Coronary artery (tissue), 2 donors: ENCODE measurements around the gene TFAP2D.

ENCODE experiments used
- DNase-seq: peaks from one replicate; pipeline ENCODE4 v3.0.0-alpha.2; 2017; ENCODE audit warnings: low spot score
- H3K27ac ChIP-seq, 2 donors: fragments of 200-600 bp; sonication (generic); one replicate each; pipeline ENCODE4 v1.5.1; 2016 to 2019
- H3K4me3 ChIP-seq: fragments of 200-600 bp; sonication (generic); 2 replicates; pipeline ENCODE4 v1.5.1; 2016; ENCODE audit warnings: mild to moderate bottlenecking, moderate library complexity
- TF ChIP-seq, protein P1 (sequence below): fragments of 200-600 bp; sonication (generic); IDR thresholded peaks from one replicate; pipeline ENCODE4 v1.5.1; 2019; ENCODE audit warnings: antibody characterized with exemption

The TFAP2D gene

DNA sequence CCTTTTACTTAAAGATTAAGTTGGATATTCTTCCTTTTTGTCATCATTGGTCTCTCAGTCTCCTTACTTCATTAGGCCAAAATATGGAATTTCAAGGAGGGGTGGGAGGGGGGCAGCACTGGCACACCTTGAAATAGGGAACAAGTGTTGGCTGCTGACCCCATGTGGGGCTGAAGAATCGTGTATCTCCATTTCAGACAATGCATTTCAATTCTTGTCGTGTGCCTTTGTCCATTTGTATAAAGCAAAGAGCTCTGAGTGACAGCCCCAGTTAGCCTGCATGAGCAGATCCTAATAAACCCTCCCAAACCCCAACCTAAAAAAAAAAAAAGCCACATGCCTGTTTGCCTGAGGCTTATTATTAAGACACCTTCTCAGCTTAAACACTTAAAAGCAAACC lies 1.0 kb upstream of the TFAP2D start:
- TF ChIP-seq, protein P1, sequence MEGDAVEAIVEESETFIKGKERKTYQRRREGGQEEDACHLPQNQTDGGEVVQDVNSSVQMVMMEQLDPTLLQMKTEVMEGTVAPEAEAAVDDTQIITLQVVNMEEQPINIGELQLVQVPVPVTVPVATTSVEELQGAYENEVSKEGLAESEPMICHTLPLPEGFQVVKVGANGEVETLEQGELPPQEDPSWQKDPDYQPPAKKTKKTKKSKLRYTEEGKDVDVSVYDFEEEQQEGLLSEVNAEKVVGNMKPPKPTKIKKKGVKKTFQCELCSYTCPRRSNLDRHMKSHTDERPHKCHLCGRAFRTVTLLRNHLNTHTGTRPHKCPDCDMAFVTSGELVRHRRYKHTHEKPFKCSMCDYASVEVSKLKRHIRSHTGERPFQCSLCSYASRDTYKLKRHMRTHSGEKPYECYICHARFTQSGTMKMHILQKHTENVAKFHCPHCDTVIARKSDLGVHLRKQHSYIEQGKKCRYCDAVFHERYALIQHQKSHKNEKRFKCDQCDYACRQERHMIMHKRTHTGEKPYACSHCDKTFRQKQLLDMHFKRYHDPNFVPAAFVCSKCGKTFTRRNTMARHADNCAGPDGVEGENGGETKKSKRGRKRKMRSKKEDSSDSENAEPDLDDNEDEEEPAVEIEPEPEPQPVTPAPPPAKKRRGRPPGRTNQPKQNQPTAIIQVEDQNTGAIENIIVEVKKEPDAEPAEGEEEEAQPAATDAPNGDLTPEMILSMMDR, result no peak
- H3K27ac ChIP-seq, result no peak overlapping the region
- no peak for DNase-seq
- no peak overlapping the region for H3K4me3 ChIP-seq

DNA sequence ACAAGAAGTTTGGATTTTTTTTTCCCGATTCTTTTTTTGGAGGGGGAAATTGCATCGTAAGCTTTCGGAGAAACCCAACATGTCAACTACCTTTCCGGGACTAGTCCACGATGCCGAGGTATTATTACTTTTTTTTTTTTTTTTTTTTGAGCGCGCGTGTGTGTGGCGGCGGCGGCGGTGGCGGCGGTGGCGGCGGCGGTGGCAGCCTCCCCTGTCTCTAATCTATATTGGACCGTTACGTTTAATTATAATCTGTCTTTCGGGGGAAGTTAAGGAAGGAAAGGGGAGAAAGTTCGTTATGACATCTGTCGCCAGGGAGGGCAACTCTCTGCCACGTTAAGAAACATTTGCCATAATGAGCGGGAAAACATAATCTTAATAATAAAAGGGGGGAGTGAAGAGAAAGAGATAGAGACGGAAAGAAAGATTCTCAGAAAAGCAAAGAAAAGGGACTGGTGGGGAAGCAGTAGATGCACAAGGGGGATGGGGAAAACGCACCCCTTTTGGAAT lies 706 bp downstream of the TFAP2D start:
- DNase-seq, result no peak
- TF ChIP-seq, protein P1, result no peak
- H3K27ac ChIP-seq, result no peak overlapping the region
- H3K4me3 ChIP-seq, result no peak overlapping the region

DNA sequence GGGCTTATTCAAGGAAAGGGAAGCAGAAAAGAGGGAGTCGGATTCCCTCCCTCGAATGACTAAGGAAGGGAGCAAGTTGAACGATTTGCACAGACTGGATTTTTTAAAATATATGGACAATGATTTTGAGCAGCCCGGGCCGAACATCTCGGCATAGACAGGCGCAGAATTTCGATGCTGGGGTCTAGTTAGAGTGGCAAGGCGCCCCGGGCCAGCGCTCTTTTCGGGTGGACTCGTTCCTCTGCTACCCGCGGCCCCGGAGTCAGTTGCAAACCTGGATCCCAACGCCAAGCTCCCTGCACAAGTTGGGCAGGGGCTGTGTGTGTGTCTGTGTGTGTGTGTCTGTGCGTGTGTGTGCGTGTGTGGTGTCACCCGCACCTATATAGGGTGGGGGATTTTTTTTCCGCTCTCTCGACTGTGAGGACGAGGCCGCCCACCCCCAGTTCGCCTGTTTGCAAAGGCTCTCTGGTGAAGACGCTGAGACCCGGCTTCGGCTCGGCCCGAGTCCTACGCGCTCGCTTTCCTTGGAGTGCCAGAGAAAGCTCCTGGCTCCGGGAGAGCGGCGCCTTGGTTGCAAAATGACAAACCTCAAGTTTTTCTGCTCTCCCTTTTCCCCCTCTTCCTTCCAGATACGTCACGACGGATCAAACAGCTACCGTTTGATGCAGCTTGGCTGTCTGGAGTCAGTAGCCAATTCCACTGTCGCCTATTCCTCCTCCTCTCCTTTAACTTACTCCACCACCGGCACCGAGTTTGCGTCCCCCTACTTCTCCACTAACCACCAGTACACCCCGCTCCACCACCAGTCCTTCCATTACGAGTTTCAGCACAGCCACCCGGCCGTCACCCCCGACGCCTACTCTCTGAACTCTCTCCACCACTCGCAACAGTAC lies 1.4 kb downstream of the TFAP2D start:
- no peak for DNase-seq
- H3K4me3 ChIP-seq, result no peak overlapping the region
- TF ChIP-seq, protein P1, result no peak
- no peak overlapping the region for H3K27ac ChIP-seq

DNA sequence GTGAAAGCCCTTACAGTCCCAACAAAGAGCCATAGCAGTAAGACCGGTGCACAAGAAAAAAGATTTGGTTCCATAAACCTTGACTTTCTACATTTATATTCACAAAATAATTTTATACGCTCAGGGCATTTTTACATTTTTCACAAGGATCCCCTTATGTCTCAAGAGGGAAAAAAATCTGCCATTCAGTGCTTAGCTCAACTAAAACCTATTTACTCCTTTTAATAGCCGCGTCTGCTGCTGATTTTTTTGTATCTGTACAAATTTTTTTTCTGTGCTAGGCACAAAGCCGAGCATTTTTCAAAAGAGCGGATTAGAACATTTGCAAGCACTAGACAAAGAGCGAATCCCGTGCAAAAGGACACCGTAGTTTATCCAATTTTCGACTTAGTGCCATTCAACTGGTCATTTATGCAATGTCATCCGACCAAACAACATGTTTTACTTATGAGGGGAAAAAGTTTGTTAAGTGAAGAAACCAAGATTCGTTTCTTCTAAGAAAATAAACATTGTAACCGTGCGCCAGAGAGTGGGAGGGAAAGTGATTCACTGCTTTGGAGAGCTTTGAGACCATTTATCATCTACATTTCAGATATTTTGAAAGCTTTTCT lies 3.7 kb downstream of the TFAP2D start:
- DNase-seq, result no peak
- Histone ChIP-seq H3K27ac (no peak overlapping the region), H3K4me3 (no peak overlapping the region)
- TF ChIP-seq, protein P1, result no peak

DNA sequence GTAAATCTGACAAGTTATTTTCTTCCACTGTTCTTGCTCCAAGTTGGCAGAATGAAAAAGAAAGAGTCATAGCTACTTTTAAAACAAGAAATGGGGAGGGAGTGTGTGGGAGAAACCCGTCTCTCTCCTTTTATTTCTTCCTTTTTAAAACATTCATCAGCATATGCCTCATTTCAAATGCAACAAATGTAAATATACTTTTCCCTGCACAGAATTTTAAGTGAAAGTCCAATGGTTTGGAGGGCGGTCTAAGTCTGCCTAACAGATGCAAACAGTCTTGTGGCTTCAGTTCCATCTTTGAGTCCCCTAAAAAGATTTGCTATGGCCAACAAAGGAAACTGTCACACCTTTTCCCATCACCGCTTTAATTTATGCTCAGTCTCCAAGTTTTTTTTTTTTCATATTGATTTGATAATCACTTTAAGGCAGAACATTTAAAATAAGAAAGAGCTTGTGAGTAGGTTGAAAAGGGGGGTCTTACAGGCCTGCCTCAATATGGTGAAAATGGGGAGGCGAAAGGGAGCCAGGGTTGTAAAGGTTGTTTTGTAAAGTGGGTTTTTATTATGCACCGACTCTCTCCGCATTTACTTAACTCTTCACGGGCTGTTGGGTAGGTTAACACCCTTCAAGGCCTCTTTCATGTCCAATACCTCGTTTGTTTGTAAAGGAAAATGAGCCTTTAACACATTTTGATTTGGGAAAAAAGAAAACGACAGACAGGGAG lies 4.6 kb downstream of the TFAP2D start:
- H3K27ac ChIP-seq, result no peak overlapping the region
- H3K4me3 ChIP-seq, result no peak overlapping the region
- DNase-seq, result no peak
- TF ChIP-seq, protein P1, result no peak

DNA sequence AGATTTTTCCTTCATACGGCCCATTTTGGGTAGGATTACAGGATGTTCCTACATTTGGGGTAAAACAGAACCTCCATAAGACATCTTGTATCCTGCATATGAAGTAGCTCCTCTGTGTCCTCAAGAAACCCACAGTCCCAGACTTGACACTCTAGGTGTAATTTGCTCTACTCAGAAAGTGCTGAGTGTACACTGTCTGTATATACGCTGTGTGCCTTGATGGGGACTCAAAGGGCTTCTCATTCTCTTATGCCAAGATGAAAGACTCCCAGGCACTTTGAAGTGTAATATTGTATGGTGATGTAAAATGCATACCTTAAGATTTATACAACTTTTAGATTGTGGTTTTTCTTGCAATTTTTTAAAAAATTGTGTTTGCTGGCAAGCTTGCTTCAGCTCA lies 5.2 kb downstream of the TFAP2D start:
- TF ChIP-seq, protein P1, result no peak
- DNase-seq, result no peak
- H3K27ac ChIP-seq, result no peak overlapping the region
- H3K4me3 ChIP-seq, result no peak overlapping the region
